Neural crest cell (in vitro differentiated cells): ENCODE results near the gene ANKRD23. TPM values are rescaled to one million over a fixed set of nuclear protein-coding genes. Genes with fewer than 3 reads are reported as not detected.
A peak's percentile ranks its signal among the peaks of the same experiment; 100 is the strongest.

ENCODE experiments used
- DNase-seq: peaks from one replicate; pipeline ENCODE4 v3.0.0; 2021; ENCODE audit warnings: low read depth, mixed read lengths, low spot score
- H3K27ac Mint-ChIP-seq: one replicate; pipeline ENCODE4 v1.8.0; 2021; ENCODE audit warnings: mild to moderate bottlenecking, mixed read lengths; ENCODE audit not compliant: unreplicated experiment
- H3K27me3 Mint-ChIP-seq: 2 replicates; pipeline ENCODE4 v1.8.0; 2021; ENCODE audit warnings: low read depth, mild to moderate bottlenecking, mixed read lengths
- H3K36me3 Mint-ChIP-seq: 2 replicates; pipeline ENCODE4 v1.8.0; 2021; ENCODE audit warnings: low read depth, mild to moderate bottlenecking, mixed read lengths
- H3K4me1 Mint-ChIP-seq: 2 replicates; pipeline ENCODE4 v1.8.0; 2021; ENCODE audit warnings: mixed read lengths
- H3K4me3 Mint-ChIP-seq: one replicate; pipeline ENCODE4 v1.8.0; 2021; ENCODE audit warnings: mild to moderate bottlenecking, mixed read lengths
- H3K9me3 Mint-ChIP-seq: 2 replicates; pipeline ENCODE4 v1.8.0; 2021; ENCODE audit warnings: mixed read lengths
- total RNA-seq: library from RNA; stranded (reverse); gene quantifications from 2 replicates; pipeline ENCODE4 v1.2.1, GENCODE V29; 2021
- TF ChIP-seq, protein P1 (sequence below): fragments of 200-600 bp; sonication (generic); conservative IDR thresholded peaks from 2 replicates; pipeline ENCODE4 v1.5.0; 2021; ENCODE audit warnings: antibody characterized with exemption, mild to moderate bottlenecking

Gene ANKRD23
- total RNA-seq, 1 donor from 2014 or later: 11.4 TPM

- H3K27ac Mint-ChIP-seq: peak within 1 kb of the TSS; percentile 19
- H3K4me1 Mint-ChIP-seq: peaks cover 49% of the 10 kb centered on the region
- H3K4me3 Mint-ChIP-seq: peak within 1 kb of the TSS; percentile 93
- DNase-seq: peak; percentile 45
- TF ChIP-seq, protein P1, sequence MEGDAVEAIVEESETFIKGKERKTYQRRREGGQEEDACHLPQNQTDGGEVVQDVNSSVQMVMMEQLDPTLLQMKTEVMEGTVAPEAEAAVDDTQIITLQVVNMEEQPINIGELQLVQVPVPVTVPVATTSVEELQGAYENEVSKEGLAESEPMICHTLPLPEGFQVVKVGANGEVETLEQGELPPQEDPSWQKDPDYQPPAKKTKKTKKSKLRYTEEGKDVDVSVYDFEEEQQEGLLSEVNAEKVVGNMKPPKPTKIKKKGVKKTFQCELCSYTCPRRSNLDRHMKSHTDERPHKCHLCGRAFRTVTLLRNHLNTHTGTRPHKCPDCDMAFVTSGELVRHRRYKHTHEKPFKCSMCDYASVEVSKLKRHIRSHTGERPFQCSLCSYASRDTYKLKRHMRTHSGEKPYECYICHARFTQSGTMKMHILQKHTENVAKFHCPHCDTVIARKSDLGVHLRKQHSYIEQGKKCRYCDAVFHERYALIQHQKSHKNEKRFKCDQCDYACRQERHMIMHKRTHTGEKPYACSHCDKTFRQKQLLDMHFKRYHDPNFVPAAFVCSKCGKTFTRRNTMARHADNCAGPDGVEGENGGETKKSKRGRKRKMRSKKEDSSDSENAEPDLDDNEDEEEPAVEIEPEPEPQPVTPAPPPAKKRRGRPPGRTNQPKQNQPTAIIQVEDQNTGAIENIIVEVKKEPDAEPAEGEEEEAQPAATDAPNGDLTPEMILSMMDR: no peak
- no peaks in the 10 kb centered on the region for H3K9me3 Mint-ChIP-seq
- no peaks in the 10 kb centered on the region for H3K27me3 Mint-ChIP-seq
- H3K36me3 Mint-ChIP-seq: no peaks in the 10 kb centered on the region
These were observed 26.2 kb upstream of the ANKRD23 start, which contains the start of gene SEMA4C for GRCh38 chr2:96869822-96870625. Gene SEMA4C, minus strand, starts transcription at chr2:96870080. Its CDS starts 2,194 bp downstream, at chr2:96867886.

DNA sequence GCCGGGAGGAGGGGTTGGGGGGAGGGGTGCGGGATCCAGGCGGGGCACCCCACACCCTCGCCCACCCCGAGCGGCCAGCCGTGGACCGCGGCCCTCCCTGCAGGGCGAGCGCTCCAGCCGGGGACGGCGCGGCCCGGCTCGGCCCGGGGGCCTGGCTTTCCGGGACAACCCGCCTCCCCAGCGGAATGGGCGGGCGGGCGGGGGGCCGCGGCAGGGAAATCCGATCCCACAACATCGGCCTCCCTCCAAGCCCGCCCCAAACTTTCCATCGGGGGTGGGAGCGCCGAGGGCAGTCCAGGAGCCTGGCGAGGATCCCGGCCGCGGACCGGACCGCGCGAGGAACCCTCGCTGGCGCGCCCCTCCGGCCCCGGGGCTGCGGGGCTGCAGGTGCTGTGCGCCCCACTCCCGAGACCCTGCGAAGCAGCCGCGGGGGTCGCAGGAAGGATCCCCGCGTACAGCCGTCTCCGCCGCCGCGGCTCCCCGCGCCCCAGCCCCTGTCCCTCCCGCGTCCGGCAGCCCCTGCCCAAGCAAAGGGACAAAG lies 25.5 kb upstream of the ANKRD23 start:
- Mint-ChIP-seq H3K4me1 (peaks cover 42% of the 10 kb centered on the region), H3K4me3 (no peak overlapping the region), H3K36me3 (no peaks in the 10 kb centered on the region), H3K27ac (no peak overlapping the region), H3K27me3 (no peaks in the 10 kb centered on the region), H3K9me3 (no peaks in the 10 kb centered on the region)
- no peak for DNase-seq
- TF ChIP-seq, protein P1: peak; percentile 33

DNA sequence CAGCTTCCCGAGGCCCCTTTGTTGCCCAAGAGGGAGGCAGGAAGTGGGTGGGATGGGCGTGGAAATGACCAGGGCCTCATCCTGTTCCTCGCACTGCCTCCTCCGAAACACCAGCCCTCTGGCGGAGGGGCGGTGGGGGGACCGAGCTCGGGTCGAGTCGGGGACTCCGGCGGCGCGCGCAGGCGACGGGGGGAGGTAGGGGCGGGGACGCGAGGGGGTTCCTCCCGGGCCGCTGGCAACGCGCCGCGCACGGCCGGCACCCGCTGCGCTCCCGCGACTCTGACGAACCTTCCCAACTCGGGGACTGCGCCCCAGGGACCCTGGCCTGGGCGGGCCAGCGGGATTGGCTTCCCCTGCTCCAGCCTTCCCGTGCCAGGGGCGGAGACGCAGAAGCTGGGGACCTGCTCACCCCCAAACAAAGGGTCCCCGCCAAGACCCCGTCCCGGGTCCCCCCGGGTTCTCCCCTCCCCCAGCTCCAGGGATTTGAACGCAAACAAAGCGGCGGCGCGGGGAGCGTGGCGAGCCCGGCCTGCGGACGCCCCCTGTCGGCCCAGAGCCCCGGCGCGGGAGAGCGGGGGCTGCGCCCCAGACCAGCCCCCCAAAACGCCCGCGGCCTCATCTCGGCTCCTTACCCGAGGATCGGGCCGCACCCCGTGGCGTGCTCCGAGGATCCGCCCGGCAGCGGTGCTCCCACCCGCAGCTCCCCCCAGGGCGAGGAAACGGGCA lies 24.9 kb upstream of the ANKRD23 start:
- H3K4me1 Mint-ChIP-seq: peaks cover 36% of the 10 kb centered on the region
- peak overlapping the region; percentile 94 for H3K4me3 Mint-ChIP-seq
- peak; percentile 82 for DNase-seq
- H3K36me3 Mint-ChIP-seq: no peaks in the 10 kb centered on the region
- H3K9me3 Mint-ChIP-seq: no peaks in the 10 kb centered on the region
- TF ChIP-seq, protein P1: peak; percentile 76
- no peaks in the 10 kb centered on the region for H3K27me3 Mint-ChIP-seq
- peak overlapping the region; percentile 96 for H3K27ac Mint-ChIP-seq

DNA sequence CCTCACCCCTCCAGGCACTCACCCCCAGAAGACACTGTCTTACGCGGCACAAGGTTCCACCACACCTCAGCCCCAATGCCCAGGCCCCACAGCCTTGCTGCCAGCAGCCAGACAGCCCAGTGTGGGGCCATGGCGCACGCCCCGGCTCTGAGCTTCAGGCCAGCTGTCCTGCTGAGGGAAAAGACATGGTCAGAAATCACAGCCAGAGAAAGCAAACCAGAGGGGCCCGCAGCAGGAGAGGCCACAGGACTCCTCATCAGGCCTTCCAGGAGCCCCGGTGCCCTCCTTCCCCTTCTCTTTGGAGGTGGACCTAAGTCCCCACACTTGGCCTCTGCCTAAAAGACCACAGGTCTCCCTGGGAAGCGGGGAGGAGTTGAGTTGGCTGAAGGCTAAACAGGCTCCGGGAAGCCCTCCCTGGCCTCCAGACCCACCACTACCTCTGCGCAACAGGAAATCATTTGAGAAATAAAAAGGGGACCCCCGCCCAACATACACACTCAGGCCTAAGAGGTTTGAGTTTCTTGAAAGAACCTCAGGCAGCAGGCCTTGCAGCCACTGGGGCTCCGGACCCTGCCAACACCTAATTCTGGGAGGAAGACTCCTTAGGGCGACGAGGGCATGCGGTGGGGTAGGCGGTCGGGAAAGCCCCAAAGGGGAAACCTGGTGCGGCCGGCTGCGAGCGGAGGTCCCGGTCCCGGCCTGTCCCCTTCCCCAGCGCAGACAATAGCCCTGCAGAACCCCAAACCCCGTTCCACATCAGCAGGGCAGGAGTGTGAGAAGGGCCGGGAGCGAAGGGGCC lies 24.1 kb upstream of the ANKRD23 start:
- H3K36me3 Mint-ChIP-seq: peaks cover 5% of the 10 kb centered on the region
- no peaks in the 10 kb centered on the region for H3K27me3 Mint-ChIP-seq
- H3K9me3 Mint-ChIP-seq: no peaks in the 10 kb centered on the region
- DNase-seq: no peak
- peak overlapping the region; percentile 96 for H3K27ac Mint-ChIP-seq
- peaks cover 34% of the 10 kb centered on the region for H3K4me1 Mint-ChIP-seq
- TF ChIP-seq, protein P1: no peak
- peak overlapping the region; percentile 94 for H3K4me3 Mint-ChIP-seq
